Loucy (cell line): ENCODE measurements around the gene ACMSD.

Experiments
- H2AFZ ChIP-seq: fragments of 200-600 bp; sonication (generic); 2 replicates; pipeline ENCODE4 v1.6.0; 2016; ENCODE audit warnings: antibody characterized with exemption, mild to moderate bottlenecking, low read length, moderate library complexity
- H3F3A ChIP-seq: fragments of 200-600 bp; 2 replicates; pipeline ENCODE4 v1.6.0; 2016; ENCODE audit warnings: antibody characterized with exemption, low read depth, mild to moderate bottlenecking
- H3K27me3 ChIP-seq: fragments of 200-600 bp; sonication (generic); 2 replicates; pipeline ENCODE4 v1.6.1; 2014; ENCODE audit warnings: low read length, mild to moderate bottlenecking; ENCODE audit not compliant: insufficient read depth, poor library complexity, severe bottlenecking
- H3K36me3 ChIP-seq: fragments of 200-600 bp; sonication (generic); 2 replicates; pipeline ENCODE4 v1.6.1; 2016; ENCODE audit warnings: low read length; ENCODE audit not compliant: insufficient read depth
- H3K4me1 ChIP-seq: fragments of 200-600 bp; sonication (generic); 2 replicates; pipeline ENCODE4 v1.5.1; 2014; ENCODE audit warnings: low read length, mild to moderate bottlenecking; ENCODE audit not compliant: insufficient read depth, poor library complexity, severe bottlenecking
- H3K4me2 ChIP-seq: fragments of 200-600 bp; sonication (generic); 2 replicates; pipeline ENCODE4 v1.6.0; 2014; ENCODE audit warnings: antibody characterized with exemption, low read length, low read depth, mild to moderate bottlenecking; ENCODE audit not compliant: poor library complexity, severe bottlenecking
- H3K4me3 ChIP-seq: fragments of 200-600 bp; sonication (generic); 2 replicates; pipeline ENCODE4 v1.5.1; 2014; ENCODE audit warnings: low read length, mild to moderate bottlenecking, mixed read lengths; ENCODE audit not compliant: poor library complexity, severe bottlenecking
- H3K79me2 ChIP-seq: fragments of 200-600 bp; sonication (generic); 2 replicates; pipeline ENCODE4 v1.6.1; 2014; ENCODE audit warnings: low read length; ENCODE audit not compliant: insufficient read depth
- H3K9ac ChIP-seq: fragments of 200-600 bp; sonication (generic); 2 replicates; pipeline ENCODE4 v1.6.0; 2014; ENCODE audit warnings: mild to moderate bottlenecking, low read depth, low read length, moderate library complexity; ENCODE audit not compliant: poor library complexity, severe bottlenecking
- H3K9me2 ChIP-seq: fragments of 200-600 bp; sonication (generic); replicated peaks from 2 replicates; pipeline ENCODE4 v1.6.1; 2016; ENCODE audit warnings: low read depth, low read length, mixed read lengths
- H3K9me3 ChIP-seq: fragments of 200-600 bp; sonication (generic); 2 replicates; pipeline ENCODE4 v1.6.1; 2014; ENCODE audit warnings: mild to moderate bottlenecking, antibody characterized with exemption, low read length, low read depth; ENCODE audit not compliant: insufficient read depth
- H4K20me1 ChIP-seq: fragments of 200-600 bp; sonication (generic); 2 replicates; pipeline ENCODE4 v1.6.0; 2014; ENCODE audit warnings: antibody characterized with exemption, low read length, mild to moderate bottlenecking; ENCODE audit not compliant: insufficient read depth, poor library complexity, severe bottlenecking
- EZH2phosphoT487 ChIP-seq: fragments of 200-600 bp; IDR thresholded peaks from 2 replicates; pipeline ENCODE4 v1.6.1; 2018; ENCODE audit warnings: antibody characterized with exemption, mild to moderate bottlenecking, moderate library complexity, borderline replicate concordance
- TF ChIP-seq, protein P1 (sequence below): fragments of 200-600 bp; sonication (generic); conservative IDR thresholded peaks from 2 replicates; pipeline ENCODE4 v1.5.1; 2014; ENCODE audit warnings: mild to moderate bottlenecking, antibody characterized with exemption, low read length

The ACMSD gene

DNA sequence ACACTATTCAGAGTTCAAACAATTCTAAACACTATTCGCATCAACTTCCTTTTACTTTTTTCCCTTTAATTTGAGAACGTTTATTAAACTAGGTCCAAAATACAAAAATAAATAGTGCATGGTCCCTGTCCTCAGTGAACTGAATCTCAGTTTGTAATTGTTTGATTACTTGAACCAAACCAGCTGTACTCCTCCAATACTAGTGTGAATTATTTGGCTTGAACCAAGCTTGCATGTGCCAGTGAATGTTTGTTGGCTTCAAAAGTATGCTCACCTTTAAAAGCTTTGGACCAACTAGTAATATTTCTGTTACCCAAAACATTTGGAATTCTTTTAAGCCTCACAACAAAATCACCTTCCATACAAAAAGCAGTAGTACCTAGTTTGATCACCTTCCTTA, 95.7 kb downstream of the ACMSD start:
- H3K36me3 ChIP-seq: peaks cover 58% of the 10 kb centered on the region
- H3K4me3 ChIP-seq: no peak overlapping the region
- no peaks in the 10 kb centered on the region for H3K27me3 ChIP-seq
- no peaks in the 10 kb centered on the region for H3K9me3 ChIP-seq
- no peak for TF ChIP-seq EZH2phosphoT487
- TF ChIP-seq, protein P1, sequence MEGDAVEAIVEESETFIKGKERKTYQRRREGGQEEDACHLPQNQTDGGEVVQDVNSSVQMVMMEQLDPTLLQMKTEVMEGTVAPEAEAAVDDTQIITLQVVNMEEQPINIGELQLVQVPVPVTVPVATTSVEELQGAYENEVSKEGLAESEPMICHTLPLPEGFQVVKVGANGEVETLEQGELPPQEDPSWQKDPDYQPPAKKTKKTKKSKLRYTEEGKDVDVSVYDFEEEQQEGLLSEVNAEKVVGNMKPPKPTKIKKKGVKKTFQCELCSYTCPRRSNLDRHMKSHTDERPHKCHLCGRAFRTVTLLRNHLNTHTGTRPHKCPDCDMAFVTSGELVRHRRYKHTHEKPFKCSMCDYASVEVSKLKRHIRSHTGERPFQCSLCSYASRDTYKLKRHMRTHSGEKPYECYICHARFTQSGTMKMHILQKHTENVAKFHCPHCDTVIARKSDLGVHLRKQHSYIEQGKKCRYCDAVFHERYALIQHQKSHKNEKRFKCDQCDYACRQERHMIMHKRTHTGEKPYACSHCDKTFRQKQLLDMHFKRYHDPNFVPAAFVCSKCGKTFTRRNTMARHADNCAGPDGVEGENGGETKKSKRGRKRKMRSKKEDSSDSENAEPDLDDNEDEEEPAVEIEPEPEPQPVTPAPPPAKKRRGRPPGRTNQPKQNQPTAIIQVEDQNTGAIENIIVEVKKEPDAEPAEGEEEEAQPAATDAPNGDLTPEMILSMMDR: no peak
- H3K9ac ChIP-seq: no peak overlapping the region
- peak overlapping the region; percentile 7 for H3K4me2 ChIP-seq
- peaks cover 5% of the 10 kb centered on the region; the same call in 1 of the 2 replicates for H3F3A ChIP-seq
- H3K79me2 ChIP-seq: peaks cover 92% of the 10 kb centered on the region
- H3K9me2 ChIP-seq: no peaks in the 10 kb centered on the region
- H4K20me1 ChIP-seq: peaks cover 83% of the 10 kb centered on the region
- peaks cover 21% of the 10 kb centered on the region for H3K4me1 ChIP-seq
- no peak overlapping the region for H2AFZ ChIP-seq

DNA sequence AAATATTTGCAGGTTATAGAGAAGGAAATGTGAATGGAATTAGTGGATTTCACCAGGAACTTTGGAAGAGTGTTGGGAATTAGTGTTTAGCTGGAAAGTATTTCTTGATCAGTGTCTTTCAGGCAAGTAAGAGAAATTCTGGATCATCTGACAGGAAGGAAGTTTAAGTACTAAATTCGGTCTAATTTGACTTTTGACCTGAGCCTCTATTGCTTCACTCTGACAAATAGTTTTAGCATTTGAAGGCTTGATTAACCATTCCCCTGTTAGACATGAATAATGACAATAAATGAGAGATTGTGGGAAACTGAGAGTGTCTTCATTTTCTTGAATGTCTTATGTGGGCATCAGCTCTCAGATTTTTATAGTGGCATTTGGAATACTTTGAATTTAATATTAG, 96.2 kb downstream of the ACMSD start:
- Histone ChIP-seq H2AFZ (no peak overlapping the region), H3K4me2 (peak overlapping the region; percentile 7), H3K79me2 (peaks cover 89% of the 10 kb centered on the region), H3K4me3 (no peak overlapping the region), H3K9ac (no peak overlapping the region), H3K9me2 (no peaks in the 10 kb centered on the region), H3K36me3 (peaks cover 61% of the 10 kb centered on the region), H3F3A (peaks cover 5% of the 10 kb centered on the region; the same call in 1 of the 2 replicates), H4K20me1 (peaks cover 80% of the 10 kb centered on the region), H3K27me3 (no peaks in the 10 kb centered on the region), H3K9me3 (no peaks in the 10 kb centered on the region), H3K4me1 (peaks cover 21% of the 10 kb centered on the region)
- no peak for TF ChIP-seq EZH2phosphoT487
- TF ChIP-seq, protein P1: no peak

DNA sequence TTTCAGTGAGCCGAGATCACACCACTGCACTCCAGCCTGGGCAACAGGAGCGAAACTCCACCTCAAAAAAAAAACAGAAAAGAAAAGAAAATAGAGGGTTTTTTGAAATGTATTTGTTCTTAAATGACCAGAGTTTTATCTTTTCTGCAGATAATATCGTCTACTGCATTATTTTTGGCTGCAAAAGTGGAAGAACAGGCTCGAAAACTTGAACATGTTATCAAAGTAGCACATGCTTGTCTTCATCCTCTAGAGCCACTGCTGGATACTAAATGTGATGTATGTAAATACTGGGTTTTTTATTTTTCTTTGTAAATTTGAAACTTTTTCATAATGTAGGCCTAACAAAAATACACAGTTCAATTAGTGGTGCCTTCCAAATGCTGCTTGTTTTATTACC, 98.3 kb downstream of the ACMSD start:
- no peaks in the 10 kb centered on the region for H3K9me3 ChIP-seq
- TF ChIP-seq, protein P1: no peak
- TF ChIP-seq EZH2phosphoT487: no peak

More for the DNA sequence above, 98.3 kb downstream of the ACMSD start:
- Histone ChIP-seq H3K27me3 (no peaks in the 10 kb centered on the region), H3K4me1 (peaks cover 17% of the 10 kb centered on the region), H3K9me2 (no peaks in the 10 kb centered on the region), H3K36me3 (peaks cover 79% of the 10 kb centered on the region), H3K4me2 (no peak overlapping the region), H3K79me2 (peaks cover 70% of the 10 kb centered on the region), H2AFZ (no peak overlapping the region), H4K20me1 (peaks cover 60% of the 10 kb centered on the region), H3K4me3 (no peak overlapping the region), H3K9ac (no peak overlapping the region), H3F3A (peaks cover 5% of the 10 kb centered on the region; the same call in 1 of the 2 replicates)
